T-helper 22 cell (primary cell): ENCODE measurements around the gene OXTR.

Experiments used
- DNase-seq: peaks from one replicate; pipeline ENCODE4 v3.0.0-alpha.2; 2020; ENCODE audit warnings: low read depth

Gene OXTR

DNA sequence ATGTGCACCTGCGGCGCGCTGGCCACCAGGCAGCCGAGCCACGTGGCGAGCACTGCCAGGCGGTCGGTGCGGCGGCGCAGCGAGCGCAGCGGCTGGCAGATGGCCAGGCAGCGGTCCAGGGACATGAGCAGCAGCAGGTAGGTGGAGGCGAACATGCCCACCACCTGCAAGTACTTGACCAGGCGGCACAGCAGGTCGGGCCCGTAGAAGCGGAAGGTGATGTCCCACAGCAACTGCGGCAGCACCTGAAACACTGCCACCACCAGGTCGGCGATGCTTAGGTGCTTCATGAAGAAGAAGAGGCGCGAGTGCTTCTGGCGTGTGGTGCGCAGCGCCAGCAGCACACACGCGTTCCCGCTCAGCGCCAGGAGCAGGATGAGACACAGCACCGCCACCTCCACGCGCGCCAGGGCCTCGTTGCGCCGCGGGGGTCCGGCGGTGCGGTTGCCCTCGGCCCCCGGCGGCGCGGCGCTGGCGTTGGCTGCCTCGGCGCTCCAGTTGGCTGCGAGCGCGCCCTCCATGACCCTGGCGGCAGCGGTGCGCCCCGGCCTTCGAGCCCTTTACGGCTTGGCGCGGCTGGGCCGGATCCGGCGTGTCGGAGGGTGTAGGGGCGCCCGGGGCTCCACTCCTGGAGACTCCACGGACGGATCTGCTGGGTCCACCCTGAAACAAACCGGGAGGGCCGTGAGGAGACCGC, 1.6 kb downstream of the OXTR start:
- no peak for DNase-seq

GRCh38 chr3:8767256-8767666, 2.2 kb downstream of the OXTR start:
- DNase-seq: no peak

DNA sequence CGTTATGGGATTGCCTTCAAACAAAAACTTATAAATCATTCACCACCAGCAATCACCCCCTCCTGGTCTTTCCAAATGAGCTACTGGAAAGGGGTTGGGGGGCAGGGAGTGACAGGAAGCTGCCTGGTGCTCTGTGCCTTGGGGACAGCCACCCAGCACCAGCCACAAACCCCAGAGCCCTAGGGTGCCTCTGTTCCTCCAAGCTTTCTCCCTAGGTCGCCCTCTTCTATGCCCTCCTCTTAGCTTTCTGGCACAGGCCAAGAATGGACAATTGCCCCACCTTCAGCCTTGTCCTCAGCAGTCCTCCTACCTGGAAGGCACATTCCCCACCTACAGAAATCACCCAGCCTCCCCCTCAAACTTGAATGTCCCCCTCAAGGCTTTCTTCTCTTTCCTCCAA, 3.3 kb downstream of the OXTR start:
- no peak for DNase-seq

- DNase-seq: no peak
These were observed 3.9 kb downstream of the OXTR start for GRCh38 chr3:8765528-8765927.

DNA sequence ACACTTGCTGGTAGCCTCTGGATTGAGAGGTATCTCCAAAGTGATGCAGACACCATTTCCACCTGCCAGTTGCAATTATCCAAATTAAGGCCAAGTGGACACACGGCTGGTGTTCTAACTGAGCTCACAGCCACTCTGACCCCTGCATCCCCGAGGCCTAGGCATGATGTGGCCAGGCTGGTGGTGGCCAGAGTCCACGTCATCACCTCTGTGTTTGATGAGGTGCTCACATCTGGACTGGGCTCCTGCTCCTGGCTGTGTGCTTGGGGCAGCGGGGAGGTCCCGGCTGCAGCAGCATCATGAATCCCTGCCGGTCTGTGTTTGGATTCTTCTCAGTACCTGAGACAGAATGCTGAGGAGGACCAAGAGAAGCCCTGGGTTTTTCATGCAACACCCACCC, 4.9 kb downstream of the OXTR start:
- DNase-seq: no peak

GRCh38 chr3:8762607-8763377, 6.6 kb downstream of the OXTR start:
- DNase-seq: no peak

DNA sequence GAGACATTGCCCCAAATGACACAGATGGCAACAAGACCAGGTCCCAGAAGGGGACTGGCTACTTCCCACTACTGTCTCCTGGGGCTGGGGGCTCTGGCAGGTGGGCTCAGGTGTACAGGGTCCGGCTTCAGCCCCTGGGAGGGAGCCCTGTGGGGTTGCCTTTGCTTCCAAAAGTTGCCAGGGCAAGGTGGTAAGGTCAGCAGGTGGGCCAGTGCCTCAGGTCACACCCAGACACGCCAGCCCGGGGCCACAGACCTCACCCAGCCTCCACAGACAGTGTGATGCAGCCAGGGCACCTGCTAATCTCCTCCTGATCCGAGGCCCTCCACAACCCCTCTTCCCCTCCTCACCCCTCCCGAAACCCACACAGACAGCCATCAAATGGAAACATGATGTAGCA, 7.5 kb downstream of the OXTR start:
- no peak for DNase-seq

- DNase-seq: no peak
These were observed 8.9 kb downstream of the OXTR start for GRCh38 chr3:8760506-8760905.

- DNase-seq: no peak
These were observed 9.3 kb downstream of the OXTR start for GRCh38 chr3:8760091-8760490.

- DNase-seq: no peak
These were observed 10.2 kb downstream of the OXTR start for GRCh38 chr3:8759038-8759707.

DNA sequence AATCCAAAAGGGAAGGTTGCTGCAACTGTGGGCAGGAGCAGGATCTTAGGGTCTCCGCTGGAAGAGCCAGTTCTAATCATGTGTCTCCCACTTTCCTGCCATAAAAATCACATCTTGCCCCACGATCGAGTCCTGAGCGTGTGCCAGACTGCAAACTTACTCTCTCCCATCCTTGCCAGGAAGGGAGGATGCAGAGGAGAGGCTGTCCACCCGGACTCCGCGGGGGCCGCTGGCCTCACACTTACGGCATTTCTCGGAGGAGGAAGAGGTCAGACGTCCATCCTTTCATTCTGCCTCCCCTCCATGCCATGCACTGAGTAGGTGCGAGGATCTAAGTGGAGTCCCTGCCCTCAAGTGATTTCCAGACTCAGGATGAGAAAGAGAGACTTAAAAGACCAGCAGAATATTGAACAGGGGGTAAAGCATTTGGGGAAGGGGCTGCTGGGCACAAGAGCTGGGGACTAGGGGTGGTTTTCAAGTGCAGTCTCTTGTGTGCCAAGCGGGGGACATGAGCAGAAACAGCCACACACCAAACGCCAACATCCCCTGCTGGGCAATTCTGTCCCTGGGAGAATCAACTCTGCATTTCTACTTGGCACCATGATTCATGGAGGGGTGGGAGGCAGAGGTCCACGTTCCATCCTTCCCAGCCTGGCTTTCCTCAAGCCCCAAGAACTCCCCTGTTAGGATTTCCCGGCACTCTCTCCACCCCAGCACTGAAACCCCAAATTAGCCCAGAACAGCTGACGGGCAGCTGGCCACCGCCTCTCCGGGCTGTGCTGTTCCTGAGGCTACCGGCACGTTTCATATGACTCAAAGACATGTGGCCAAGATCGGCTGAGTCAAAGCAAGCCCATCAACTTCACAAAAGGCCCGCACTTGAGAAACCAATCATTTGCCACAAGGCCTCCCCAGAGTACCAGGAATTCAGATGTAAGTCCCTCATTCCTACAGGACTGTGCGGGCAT, 11.6 kb downstream of the OXTR start:
- no peak for DNase-seq

DNA sequence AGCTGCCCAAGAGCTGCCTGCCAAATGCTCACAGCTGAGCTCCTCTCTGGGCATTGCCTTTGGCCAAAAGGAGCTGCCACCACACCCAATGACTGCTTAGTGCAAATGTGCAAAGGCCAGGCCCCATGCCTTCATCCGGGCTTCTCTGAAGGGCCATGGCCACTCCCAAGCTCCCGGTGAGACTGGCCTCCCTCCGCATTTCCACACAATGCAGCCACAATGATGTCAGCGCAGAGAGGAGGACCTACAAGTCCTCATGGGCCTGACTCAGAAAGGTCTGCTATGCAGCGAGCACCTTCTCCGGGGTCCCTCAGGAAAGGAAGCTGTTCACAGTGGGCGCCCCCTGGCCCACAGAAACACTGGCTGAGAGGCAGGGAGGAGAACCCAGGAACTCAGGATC, 12.7 kb downstream of the OXTR start:
- no peak for DNase-seq

- no peak for DNase-seq
These were observed 13.7 kb downstream of the OXTR start for GRCh38 chr3:8755564-8756237.

GRCh38 chr3:8755097-8755496, 14.3 kb downstream of the OXTR start:
- DNase-seq: no peak

GRCh38 chr3:8752832-8753231, 16.6 kb downstream of the OXTR start:
- DNase-seq: no peak

- no peak for DNase-seq
These were observed 20.1 kb downstream of the OXTR start for GRCh38 chr3:8749316-8749715.

DNA sequence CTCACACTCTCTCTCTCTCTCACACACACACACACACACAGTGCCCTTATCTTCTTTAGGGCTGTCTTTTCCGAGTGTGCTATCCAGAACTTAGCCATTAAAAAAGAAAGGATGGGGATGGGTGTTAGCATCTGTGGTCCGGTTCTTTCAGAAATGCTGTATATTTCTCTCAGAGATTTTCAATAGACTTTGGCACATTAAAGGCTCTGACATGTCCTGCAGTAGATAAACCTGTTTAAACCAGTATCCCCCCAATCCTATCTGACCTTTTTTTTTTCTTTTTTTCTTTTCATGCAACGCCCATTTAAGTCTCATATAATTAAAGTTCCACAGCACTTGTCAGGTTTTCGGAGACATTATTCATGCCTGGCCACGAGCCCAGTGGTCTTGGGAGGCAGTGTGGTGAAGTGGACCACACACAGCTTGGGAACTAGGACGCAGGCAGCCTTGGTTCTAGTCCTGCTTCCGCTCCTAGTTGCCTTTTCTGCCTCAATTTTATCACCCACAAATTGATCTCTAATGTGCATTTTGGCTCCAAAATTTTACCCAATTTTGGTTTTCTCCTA, 22.6 kb downstream of the OXTR start:
- DNase-seq: no peak

DNA sequence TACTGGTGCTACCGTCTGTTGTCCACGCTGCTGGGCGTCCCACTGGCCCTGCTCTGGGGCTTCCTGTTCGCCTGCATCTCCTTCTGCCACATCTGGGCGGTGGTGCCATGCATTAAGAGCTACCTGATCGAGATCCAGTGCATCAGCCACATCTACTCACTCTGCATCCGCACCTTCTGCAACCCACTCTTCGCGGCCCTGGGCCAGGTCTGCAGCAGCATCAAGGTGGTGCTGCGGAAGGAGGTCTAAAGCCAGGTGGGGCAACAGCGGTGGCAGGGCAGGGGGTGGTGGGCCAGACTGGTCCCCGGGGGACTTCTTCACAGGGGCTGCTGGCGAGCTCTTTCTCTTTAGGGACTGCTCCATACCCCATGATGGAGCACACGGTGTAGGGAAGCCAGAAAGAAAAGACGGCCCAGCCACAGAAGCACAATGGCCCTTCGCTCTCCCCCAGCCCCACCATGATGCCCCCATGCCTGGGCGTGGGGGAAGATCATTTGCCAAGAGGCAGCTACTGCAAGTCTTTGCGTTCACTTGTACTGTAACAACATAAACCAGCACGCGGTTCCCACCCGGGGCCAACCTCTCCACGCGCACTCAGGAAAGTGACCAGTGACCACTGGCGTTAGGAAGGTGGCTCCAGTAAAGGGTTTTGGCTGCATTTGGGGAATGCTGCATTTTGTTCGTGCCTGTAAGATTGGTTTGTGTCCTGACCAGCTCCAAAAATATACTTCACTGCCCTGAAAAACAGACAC, 23.6 kb downstream of the OXTR start:
- no peak for DNase-seq

DNA sequence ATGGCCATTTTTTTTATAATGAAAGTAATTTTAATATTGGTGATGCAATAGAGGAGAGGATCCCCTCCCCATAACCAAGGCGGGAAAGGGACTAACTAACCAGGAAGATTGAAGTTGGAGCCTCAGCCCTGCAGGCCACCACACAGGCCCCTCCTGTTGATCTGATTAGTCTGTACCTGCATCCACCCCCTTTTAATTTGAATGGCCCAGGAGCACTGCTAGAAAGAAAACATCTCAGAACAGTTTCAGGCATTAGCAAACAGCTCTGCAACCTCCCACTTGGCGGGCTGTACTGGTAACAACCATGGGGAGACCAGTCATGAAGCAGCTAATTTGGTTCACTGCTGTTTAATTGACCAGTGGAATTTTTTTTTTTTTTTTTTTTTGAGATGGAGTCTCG, 25.5 kb downstream of the OXTR start:
- no peak for DNase-seq

- DNase-seq: no peak
These were observed 26.3 kb downstream of the OXTR start for GRCh38 chr3:8743021-8743601.
